Subcutaneous adipose tissue (tissue), 4 donors: ENCODE results near the gene C3orf38. TPM values are rescaled to one million over a fixed set of nuclear protein-coding genes. Genes with fewer than 3 reads are reported as not detected.

Source experiments
- total RNA-seq, 4 donors: library from RNA; depleted of rRNA; stranded (reverse); fragments of >200 nt; gene quantifications; one replicate each; pipeline ENCODE4 v1.1.0, GENCODE V29; 2016
- TF ChIP-seq, protein P1 (sequence below): fragments of 450-650 bp; IDR thresholded peaks from one replicate; pipeline ENCODE4 v1.5.1; 2016; ENCODE audit warnings: low read depth, mild to moderate bottlenecking, control low read depth, antibody characterized with exemption, moderate library complexity

The C3orf38 gene
- total RNA-seq, 4 donors from 2014 or later = 15.4 to 33.1 (median 24.7) TPM

DNA sequence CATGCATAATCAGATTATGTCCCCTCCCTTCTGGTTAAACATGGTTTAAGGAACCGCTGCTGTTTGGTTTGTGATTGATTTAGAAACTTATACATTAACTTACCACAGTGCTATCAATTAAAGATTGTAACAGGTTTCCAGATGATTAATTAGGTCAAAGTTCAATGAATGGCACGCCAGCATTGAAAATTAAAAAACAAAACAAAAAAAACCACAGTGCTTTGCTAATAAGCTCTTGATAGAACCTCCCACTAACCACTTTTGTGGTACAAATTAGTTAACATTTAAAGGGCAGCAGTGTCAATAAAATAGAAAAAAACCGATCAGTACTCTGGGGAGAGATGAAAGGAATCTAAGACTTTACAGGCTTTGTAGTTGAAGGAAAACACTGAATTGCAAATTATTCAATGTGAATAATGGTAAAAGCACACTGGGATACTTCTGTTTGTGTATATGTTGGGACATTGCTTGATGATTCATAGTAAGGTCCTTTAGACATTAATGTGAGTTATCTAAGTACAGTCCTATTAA, 7.6 kb upstream of the C3orf38 start:
- TF ChIP-seq, protein P1, sequence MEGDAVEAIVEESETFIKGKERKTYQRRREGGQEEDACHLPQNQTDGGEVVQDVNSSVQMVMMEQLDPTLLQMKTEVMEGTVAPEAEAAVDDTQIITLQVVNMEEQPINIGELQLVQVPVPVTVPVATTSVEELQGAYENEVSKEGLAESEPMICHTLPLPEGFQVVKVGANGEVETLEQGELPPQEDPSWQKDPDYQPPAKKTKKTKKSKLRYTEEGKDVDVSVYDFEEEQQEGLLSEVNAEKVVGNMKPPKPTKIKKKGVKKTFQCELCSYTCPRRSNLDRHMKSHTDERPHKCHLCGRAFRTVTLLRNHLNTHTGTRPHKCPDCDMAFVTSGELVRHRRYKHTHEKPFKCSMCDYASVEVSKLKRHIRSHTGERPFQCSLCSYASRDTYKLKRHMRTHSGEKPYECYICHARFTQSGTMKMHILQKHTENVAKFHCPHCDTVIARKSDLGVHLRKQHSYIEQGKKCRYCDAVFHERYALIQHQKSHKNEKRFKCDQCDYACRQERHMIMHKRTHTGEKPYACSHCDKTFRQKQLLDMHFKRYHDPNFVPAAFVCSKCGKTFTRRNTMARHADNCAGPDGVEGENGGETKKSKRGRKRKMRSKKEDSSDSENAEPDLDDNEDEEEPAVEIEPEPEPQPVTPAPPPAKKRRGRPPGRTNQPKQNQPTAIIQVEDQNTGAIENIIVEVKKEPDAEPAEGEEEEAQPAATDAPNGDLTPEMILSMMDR = no peak

DNA sequence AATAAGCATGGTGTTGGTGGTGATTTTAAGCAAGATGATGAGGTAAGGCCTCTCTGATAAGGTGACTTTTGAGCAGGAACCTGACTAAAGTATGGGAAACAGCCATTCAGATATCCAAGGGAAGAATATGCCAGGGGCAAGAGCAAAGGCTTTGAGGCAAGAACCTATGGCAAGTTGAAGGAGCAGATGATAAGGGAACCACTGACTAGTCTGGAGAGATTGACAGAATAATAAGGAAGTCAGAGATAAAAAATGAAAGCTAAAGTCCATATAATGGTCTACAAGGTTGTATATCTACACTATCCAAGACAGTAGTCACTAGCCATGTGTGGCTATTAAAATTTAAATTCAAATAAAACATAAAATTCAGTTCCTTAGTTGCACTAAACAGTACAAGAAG, 2.5 kb upstream of the C3orf38 start:
- TF ChIP-seq, protein P1 = no peak

DNA sequence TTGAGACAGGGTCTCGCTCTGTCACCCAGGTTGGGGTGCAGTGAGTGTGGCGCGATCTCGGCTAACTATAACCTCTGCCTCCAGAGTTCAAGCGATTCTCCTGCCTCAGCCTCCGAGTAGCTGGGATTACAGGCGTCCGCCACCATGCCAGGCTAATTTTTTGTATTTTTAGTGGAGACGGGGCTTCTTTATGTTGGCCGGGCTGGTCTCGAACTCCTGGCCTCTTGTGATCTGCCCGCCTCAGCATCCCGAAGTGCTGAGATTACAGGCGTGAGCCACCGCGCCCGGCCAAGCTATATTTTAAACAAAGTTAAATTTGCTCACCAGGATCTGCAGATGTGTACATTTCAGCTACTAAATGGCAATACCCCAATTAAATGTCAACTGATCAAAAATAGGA, 1.1 kb upstream of the C3orf38 start:
- TF ChIP-seq, protein P1 = no peak

DNA sequence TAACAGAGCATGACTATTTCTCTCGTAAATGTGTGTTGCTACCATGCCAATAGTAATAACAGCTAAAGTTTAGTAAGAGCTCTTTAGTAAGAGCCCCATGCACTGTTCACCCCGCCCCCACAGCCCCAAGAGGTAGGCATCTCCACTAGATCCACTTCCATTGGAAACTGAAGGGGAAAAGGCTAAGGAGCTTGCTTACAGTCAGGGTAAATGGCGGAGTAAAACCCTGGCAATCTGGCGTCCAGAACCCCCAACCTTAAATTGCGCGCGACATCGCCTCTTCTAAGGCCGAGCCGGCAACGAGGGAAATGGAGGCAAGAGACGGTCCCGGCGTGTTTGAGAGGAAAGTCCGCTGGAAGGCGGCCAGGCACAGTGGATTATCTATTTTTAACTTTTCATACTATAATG, 654 bp upstream of the C3orf38 start:
- TF ChIP-seq, protein P1 = no peak

DNA sequence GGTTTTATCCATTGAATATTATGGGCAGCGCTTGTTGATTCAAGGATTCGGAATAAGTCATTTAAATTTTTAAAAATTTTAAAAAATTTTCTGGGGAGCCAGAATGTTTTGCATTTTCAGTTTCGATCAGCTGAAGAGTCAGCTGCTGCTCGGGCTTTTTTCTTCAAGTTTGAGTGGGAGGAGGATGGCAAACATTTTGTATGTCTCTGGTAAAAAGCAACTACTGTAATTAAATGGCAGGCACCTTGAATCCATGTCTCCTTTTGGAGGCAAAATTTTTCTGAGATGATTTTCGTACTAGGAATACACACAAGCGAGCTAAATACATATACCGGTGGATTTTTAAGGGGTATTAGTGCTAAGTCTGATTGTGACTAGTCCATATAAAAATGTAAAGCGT, 612 bp downstream of the C3orf38 start:
- TF ChIP-seq, protein P1 = no peak

DNA sequence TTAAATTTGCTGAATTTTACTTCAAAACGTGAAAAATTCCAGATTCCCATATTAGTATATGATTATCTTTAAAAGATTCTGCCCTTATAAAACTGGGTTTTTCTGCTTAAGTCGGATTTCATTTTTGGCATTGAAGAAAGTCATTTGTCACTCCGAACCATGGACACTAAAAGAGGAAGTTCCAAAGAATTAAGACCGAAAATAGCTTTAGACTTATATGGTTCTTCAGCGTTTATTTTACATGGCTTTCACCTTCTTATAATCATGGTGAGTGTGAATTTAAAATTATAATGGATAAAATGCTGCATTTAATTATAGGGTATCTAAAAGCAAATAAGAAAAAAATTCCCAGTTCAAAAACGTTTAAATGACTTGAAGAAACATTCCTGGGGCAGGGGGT, 1.0 kb downstream of the C3orf38 start:
- TF ChIP-seq, protein P1 = no peak

DNA sequence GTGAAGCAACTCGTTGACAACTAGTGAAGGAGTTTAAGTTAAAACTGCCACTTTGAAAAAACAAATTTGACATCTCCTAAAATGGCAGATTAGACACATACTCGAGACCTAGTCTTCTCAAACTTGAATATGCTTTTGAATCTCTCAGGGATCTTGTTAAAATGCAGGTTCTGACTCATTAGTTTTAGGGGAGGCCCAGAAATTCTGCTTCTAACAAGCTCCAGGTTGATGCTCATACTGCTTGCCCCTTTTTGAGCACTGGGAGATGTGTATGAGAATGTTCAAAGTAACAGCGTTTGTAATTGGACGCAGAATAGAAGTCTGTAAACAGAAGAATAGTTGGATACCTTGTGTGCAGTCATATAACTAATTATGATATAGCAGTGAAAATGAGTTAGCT, 1.6 kb downstream of the C3orf38 start:
- TF ChIP-seq, protein P1 = no peak
